Activated CD8-positive, alpha-beta T cell treated with anti-CD3 and anti-CD28 coated beads for 36 hours (primary cell): Measurements from ENCODE around the gene PRR9. TPM values are rescaled to one million over a fixed set of nuclear protein-coding genes. Genes with fewer than 3 reads are reported as not detected.
A peak's percentile ranks its signal among the peaks of the same experiment; 100 is the strongest.
"Not testable (repeated sequence)": the region's sequence is repeated elsewhere in the genome, so short reads cannot be mapped to it uniquely, and the experiment has no call there.

ENCODE experiments used
- ATAC-seq: fragments of 200-7000 bp; cut with Tn5 transposase; one replicate; pipeline ENCODE4 v1.10.0; 2021; ENCODE audit warnings: mild to moderate bottlenecking, moderate library complexity
- CTCF ChIA-PET: fragments of 350-600 bp; sonication (Branson Sonifier 250); formaldehyde crosslinking; loops from one replicate; lab custom pipeline; 2021; ENCODE audit warnings: antibody characterized with exemption; lab: Charles Lee
- POLR2A ChIA-PET: fragments of 350-600 bp; sonication (Branson Sonifier 250); formaldehyde crosslinking; loops from one replicate; lab custom pipeline; 2021; ENCODE audit warnings: antibody characterized with exemption; lab: Charles Lee
- DNase-seq: peaks from one replicate; pipeline ENCODE4 v3.0.0-alpha.2; 2020
- H3K27ac Mint-ChIP-seq: one replicate; pipeline ENCODE4 v1.8.0; 2021; ENCODE audit warnings: mild to moderate bottlenecking, mixed read lengths
- H3K27me3 Mint-ChIP-seq: one replicate; pipeline ENCODE4 v1.8.0; 2021; ENCODE audit warnings: mixed read lengths
- H3K36me3 Mint-ChIP-seq: one replicate; pipeline ENCODE4 v1.8.0; 2021; ENCODE audit warnings: low read depth, mixed read lengths
- H3K4me1 Mint-ChIP-seq: one replicate; pipeline ENCODE4 v1.8.0; 2021; ENCODE audit warnings: low read depth, mixed read lengths
- H3K4me3 Mint-ChIP-seq: one replicate; pipeline ENCODE4 v1.8.0; 2021; ENCODE audit warnings: mild to moderate bottlenecking, moderate library complexity, mixed read lengths
- H3K9me3 Mint-ChIP-seq: one replicate; pipeline ENCODE4 v1.8.0; 2021; ENCODE audit warnings: mixed read lengths
- intact Hi-C: fragments of 100-400 bp; cut with micrococcal nuclease; formaldehyde crosslinking; loops from one replicate; pipeline ENCODE4 v1.10.0; 2022
- total RNA-seq, 2 experiments: library from RNA; stranded (reverse); gene quantifications; one replicate each; pipeline ENCODE4 v1.2.3, GENCODE V29; 2021
- TF ChIP-seq, protein P1 (sequence below): fragments of 200-600 bp; IDR thresholded peaks from one replicate; pipeline ENCODE4 v1.8.0; 2022; ENCODE audit warnings: antibody characterized with exemption, mild to moderate bottlenecking

PRR9 gene
- total RNA-seq, 2 experiments from 2014 or later: not detected

GRCh38 chr1:153217744-153218416, 496 bp downstream of the PRR9 start:
- CTCF ChIA-PET: no interaction called here
- Mint-ChIP-seq H3K4me3 (no peak overlapping the region), H3K36me3 (no peaks in the 10 kb centered on the region), H3K9me3 (no peaks in the 10 kb centered on the region), H3K27me3 (peaks cover 4% of the 10 kb centered on the region), H3K27ac (no peak overlapping the region), H3K4me1 (no peaks in the 10 kb centered on the region)
- ATAC-seq (no peak), DNase-seq (no peak)
- TF ChIP-seq, protein P1, sequence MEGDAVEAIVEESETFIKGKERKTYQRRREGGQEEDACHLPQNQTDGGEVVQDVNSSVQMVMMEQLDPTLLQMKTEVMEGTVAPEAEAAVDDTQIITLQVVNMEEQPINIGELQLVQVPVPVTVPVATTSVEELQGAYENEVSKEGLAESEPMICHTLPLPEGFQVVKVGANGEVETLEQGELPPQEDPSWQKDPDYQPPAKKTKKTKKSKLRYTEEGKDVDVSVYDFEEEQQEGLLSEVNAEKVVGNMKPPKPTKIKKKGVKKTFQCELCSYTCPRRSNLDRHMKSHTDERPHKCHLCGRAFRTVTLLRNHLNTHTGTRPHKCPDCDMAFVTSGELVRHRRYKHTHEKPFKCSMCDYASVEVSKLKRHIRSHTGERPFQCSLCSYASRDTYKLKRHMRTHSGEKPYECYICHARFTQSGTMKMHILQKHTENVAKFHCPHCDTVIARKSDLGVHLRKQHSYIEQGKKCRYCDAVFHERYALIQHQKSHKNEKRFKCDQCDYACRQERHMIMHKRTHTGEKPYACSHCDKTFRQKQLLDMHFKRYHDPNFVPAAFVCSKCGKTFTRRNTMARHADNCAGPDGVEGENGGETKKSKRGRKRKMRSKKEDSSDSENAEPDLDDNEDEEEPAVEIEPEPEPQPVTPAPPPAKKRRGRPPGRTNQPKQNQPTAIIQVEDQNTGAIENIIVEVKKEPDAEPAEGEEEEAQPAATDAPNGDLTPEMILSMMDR: no peak
- intact Hi-C loops: no loop called here
- POLR2A ChIA-PET: no interaction called here

DNA sequence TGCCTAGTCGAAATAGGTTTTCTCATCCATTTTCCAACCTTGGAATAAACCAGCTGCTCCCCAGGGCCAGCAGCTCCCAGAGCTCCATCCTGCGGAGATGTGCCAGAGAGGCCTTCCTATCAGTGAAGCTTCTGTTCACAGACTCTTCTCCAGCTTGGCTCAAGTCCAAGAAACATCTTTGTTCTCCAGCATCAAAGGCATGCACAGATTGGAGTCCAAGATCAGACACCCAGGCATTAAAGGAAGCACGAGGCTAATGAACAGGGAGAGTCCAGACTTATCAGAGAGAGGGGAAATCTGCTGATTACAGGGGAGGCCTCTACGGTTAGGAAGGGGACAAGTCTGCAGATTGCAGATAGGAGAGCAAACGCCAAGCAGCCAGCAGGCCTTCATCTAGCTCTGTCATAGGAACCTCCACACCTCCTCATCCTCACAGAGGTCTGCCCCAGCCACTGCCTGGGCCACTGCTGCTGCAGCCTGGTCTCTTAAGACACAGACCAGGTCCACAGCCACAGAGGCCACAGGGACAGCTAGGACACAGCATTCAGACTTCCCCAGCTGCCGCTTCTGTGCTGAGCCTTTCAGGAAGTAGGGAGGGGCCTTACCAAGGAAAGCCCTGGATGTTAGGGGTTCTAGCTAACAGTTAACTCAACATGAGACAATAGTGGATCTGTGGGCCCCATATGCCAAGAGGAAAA, 3.4 kb downstream of the PRR9 start:
- TF ChIP-seq, protein P1: no peak
- Mint-ChIP-seq H3K4me1 (no peaks in the 10 kb centered on the region), H3K27me3 (peaks cover 8% of the 10 kb centered on the region), H3K9me3 (no peaks in the 10 kb centered on the region), H3K4me3 (no peak overlapping the region), H3K27ac (no peak overlapping the region), H3K36me3 (no peaks in the 10 kb centered on the region)
- intact Hi-C loops: loop anchor here (10.0 kb wide), 1 partner anchor 346 kb away; the partner anchor contains the start of gene SMCP
- CTCF ChIA-PET: interaction anchor here (0.6 to 2.8 kb wide), 6 partner anchors 9 to 761 kb away, joined by 3 to 14 read pairs (median 4); partner anchors contain the start of gene SMCP
- no peak for DNase-seq
- ATAC-seq: no peak
- POLR2A ChIA-PET: no interaction called here

- H3K9me3 Mint-ChIP-seq, H3K4me1 Mint-ChIP-seq, H3K36me3 Mint-ChIP-seq, H3K27me3 Mint-ChIP-seq, POLR2A ChIA-PET, H3K27ac Mint-ChIP-seq, H3K4me3 Mint-ChIP-seq: not testable (repeated sequence)
- DNase-seq (peak; percentile 70), ATAC-seq (peak; percentile 51)
- intact Hi-C loops: loop anchor here (10.0 kb wide), 1 partner anchor 348 kb away; the partner anchor contains the start of gene SMCP
- CTCF ChIA-PET: interaction anchor here (0.9 to 2.3 kb wide), 6 partner anchors 10 to 398 kb away, joined by 3 to 6 read pairs (median 6); partner anchors contain the start of gene SMCP
- TF ChIP-seq, protein P1: peak; percentile 66
Measured at GRCh38 chr1:153223040-153223891, 5.9 kb downstream of the PRR9 start.

DNA sequence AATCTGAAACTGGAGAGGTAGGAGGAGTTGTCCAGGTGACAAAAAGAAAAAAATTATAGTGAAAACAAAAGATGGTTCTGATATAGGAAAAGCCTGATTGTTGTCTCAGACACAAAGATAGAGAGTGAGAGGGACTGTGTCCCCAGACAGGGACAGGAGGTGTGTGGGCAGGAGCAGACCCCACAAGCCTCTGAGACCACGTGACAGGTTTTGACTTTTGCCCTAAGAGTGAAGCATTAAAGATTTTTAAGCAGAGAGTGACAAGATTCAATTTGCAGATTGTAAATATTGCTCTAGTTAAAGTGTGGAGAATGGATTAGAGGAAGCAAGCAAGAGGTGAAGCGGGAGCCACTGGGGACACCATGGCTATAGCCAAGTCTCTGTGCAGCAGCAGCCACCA, 10.4 kb downstream of the PRR9 start:
- DNase-seq (no peak), ATAC-seq (no peak)
- ChIA-PET CTCF (interaction anchor here (0.9 to 2.1 kb wide), 7 partner anchors 10 to 574 kb away, joined by 3 to 7 read pairs (median 4); no protein-coding TSS in a partner anchor), POLR2A (no interaction called here)
- Mint-ChIP-seq H3K4me3 (no peak overlapping the region), H3K27me3 (peaks cover 15% of the 10 kb centered on the region), H3K9me3 (no peaks in the 10 kb centered on the region), H3K36me3 (no peaks in the 10 kb centered on the region), H3K4me1 (no peaks in the 10 kb centered on the region), H3K27ac (no peak overlapping the region)
- TF ChIP-seq, protein P1: no peak
- intact Hi-C loops: loop anchor here (10.0 kb wide), 1 partner anchor 353 kb away; the partner anchor contains the start of gene SMCP
